ENCODE measurements around the gene STXBP5L. TPM values are rescaled to one million over a fixed set of nuclear protein-coding genes. Genes with fewer than 3 reads are reported as not detected.

The STXBP5L gene
- total and polyA plus RNA-seq, 10 of the 15 experiments (the other 5 are each of a cell fraction or from before 2014, with no cell fraction given) = under 0.01 to 0.08 (median 0.04) TPM; not detected in 6

GRCh38 chr3:121167374-121168139 lies 259.6 kb downstream of the STXBP5L start:
- FAIRE-seq = no peak
- intact Hi-C loops (cut with micrococcal nuclease; ENCODE audit: unreplicated experiment) = no loop called here
- no TSS peak for BruUV-seq (replicated peaks)

GRCh38 chr3:121175083-121175482 lies 267.1 kb downstream of the STXBP5L start:
- ChIA-PET CTCF (no interaction called here), SMC1A (ENCODE audit: uncharacterized antibody, unreplicated experiment) (no interaction called here), RAD21 (ENCODE audit: unreplicated experiment) (no interaction called here), POLR2A (no interaction called here)
- Histone ChIP-seq H4K20me1 (ENCODE audit: control insufficient read depth, insufficient read depth) (no peaks in the 10 kb centered on the region), H3K27me3 (replicated peaks in 1 of 2; ENCODE audit: control insufficient read depth in 2 of 2, insufficient read depth in 2 of 2, low read length in 1 of 2) (no peaks in the 10 kb centered on the region), H3K4me1 (ENCODE audit: control insufficient read depth, insufficient read depth, low read length) (no peaks in the 10 kb centered on the region), H2AFZ (ENCODE audit: control insufficient read depth, low read depth, low read length) (no peak overlapping the region), H3K36me3 (ENCODE audit: control insufficient read depth in 2 of 2, insufficient read depth in 2 of 2, low read length in 1 of 2) (no peaks in the 10 kb centered on the region), H3K9me3 (replicated peaks; ENCODE audit: control insufficient read depth, insufficient read depth, low read length) (no peaks in the 10 kb centered on the region), H3K9ac (ENCODE audit: control insufficient read depth, insufficient read depth, low read length) (no peak overlapping the region), H3K4me3 (no peak overlapping the region), H3K27ac (ENCODE audit: control insufficient read depth, insufficient read depth) (no peak overlapping the region), H3K4me2 (ENCODE audit: control insufficient read depth, insufficient read depth) (no peak overlapping the region), H3K79me2 (ENCODE audit: control insufficient read depth, insufficient read depth, low read length) (no peaks in the 10 kb centered on the region)
- BruUV-seq (replicated peaks) = no TSS peak
- TF ChIP-seq SP1 (IDR thresholded peaks at IDR 0.05; ENCODE audit: low read depth, low read length) (no peak), SUPT20H (IDR thresholded peaks at IDR 0.05; ENCODE audit: borderline replicate concordance, control insufficient read depth, low read depth, low read length) (no peak), CREB1 (IDR thresholded peaks at IDR 0.05; ENCODE audit: low read depth) (no peak), MEF2A (IDR thresholded peaks at IDR 0.05; ENCODE audit: insufficient read depth, low read depth, low read length) (no peak), CHD4 (IDR thresholded peaks at IDR 0.05) (no peak), SREBF2 (IDR thresholded peaks at IDR 0.05; ENCODE audit: low read length) (no peak), NBN (IDR thresholded peaks at IDR 0.05) (no peak), DPF2 (IDR thresholded peaks at IDR 0.05) (no peak), PML (IDR thresholded peaks at IDR 0.05; ENCODE audit: low read length) (no peak), EGR1 (IDR thresholded peaks at IDR 0.05; ENCODE audit: borderline replicate concordance in 1 of 2, low read depth in 2 of 2, low read length in 2 of 2) (no peak), CHD1 (IDR thresholded peaks at IDR 0.05; ENCODE audit: low read depth, low read length) (no peak), ZBED1 (IDR thresholded peaks at IDR 0.05; ENCODE audit: borderline replicate concordance) (no peak), RB1 (IDR thresholded peaks at IDR 0.05; ENCODE audit: borderline replicate concordance) (no peak), TCF7 (IDR thresholded peaks at IDR 0.05; ENCODE audit: borderline replicate concordance) (no peak), ZBTB11 (CRISPR knock-in tag; IDR thresholded peaks at IDR 0.05) (no peak)
- FAIRE-seq (no peak), DNase-seq (ENCODE audit: low read depth, low spot score) (no peak), ATAC-seq (no peak)
- in situ Hi-C loops (cut with MboI) = no loop called here
- intact Hi-C loops (cut with micrococcal nuclease; ENCODE audit: unreplicated experiment) = no loop called here

More at GRCh38 chr3:121167374-121168139, 259.6 kb downstream of the STXBP5L start:
- no peaks in the 10 kb centered on the region for H3K79me2 ChIP-seq (ENCODE audit: control insufficient read depth, insufficient read depth, low read length)
- ChIA-PET SMC1A (ENCODE audit: uncharacterized antibody, unreplicated experiment) (no interaction called here), POLR2A (no interaction called here), RAD21 (ENCODE audit: unreplicated experiment) (no interaction called here), CTCF (no interaction called here)
- H3K27ac ChIP-seq (ENCODE audit: control insufficient read depth, insufficient read depth) = no peak overlapping the region
- TF ChIP-seq STAT3 (IDR thresholded peaks at IDR 0.05; ENCODE audit: low read depth, low read length) = no peak
- no peak for TF ChIP-seq WRNIP1 (IDR thresholded peaks at IDR 0.05; ENCODE audit: borderline replicate concordance, low read depth, low read length)
- H2AFZ ChIP-seq (ENCODE audit: control insufficient read depth, low read depth, low read length) = no peak overlapping the region
- no peaks in the 10 kb centered on the region for H3K9me3 ChIP-seq (replicated peaks; ENCODE audit: control insufficient read depth, insufficient read depth, low read length)
- H3K36me3 ChIP-seq (ENCODE audit: control insufficient read depth in 2 of 2, insufficient read depth in 2 of 2, low read length in 1 of 2) = no peaks in the 10 kb centered on the region
- ATAC-seq (no peak), DNase-seq (ENCODE audit: low read depth, low spot score) (no peak)
- no peaks in the 10 kb centered on the region for H3K4me1 ChIP-seq (ENCODE audit: control insufficient read depth, insufficient read depth, low read length)
- H4K20me1 ChIP-seq (ENCODE audit: control insufficient read depth, insufficient read depth) = no peaks in the 10 kb centered on the region
- no peaks in the 10 kb centered on the region for H3K27me3 ChIP-seq (replicated peaks in 1 of 2; ENCODE audit: control insufficient read depth in 2 of 2, insufficient read depth in 2 of 2, low read length in 1 of 2)
- H3K4me2 ChIP-seq (ENCODE audit: control insufficient read depth, insufficient read depth) = no peak overlapping the region
- 8% methylated on average over 4 of the region's 4 CpGs for WGBS (ENCODE audit: insufficient coverage, insufficient replicate concordance, low lambda C conversion rate, missing lambda C conversion rate)
- H3K4me3 ChIP-seq = no peak overlapping the region
- H3K9ac ChIP-seq (ENCODE audit: control insufficient read depth, insufficient read depth, low read length) = no peak overlapping the region
- in situ Hi-C loops (cut with MboI) = no loop called here
